Activated naive CD4-positive, alpha-beta T cell treated with anti-CD3 and anti-CD28 coated beads, Interleukin-2, amount 10 ng/mL, durations not matched to agents 7 days and 5 days (primary cell): Measurements from ENCODE around the gene SNCG.
"Not testable (repeated sequence)": the region's sequence is repeated elsewhere in the genome, so short reads cannot be mapped to it uniquely, and the experiment has no call there.

Source experiments
- CTCF ChIA-PET: fragments of 350-600 bp; sonication (Branson Sonifier 250); formaldehyde crosslinking; loops from one replicate; lab custom pipeline; 2021; ENCODE audit warnings: antibody characterized with exemption; lab: Charles Lee
- DNase-seq: peaks from one replicate; pipeline ENCODE4 v3.0.0-alpha.2; 2020
- H3K27ac Mint-ChIP-seq: one replicate; pipeline ENCODE4 v1.8.0; 2021; ENCODE audit warnings: mild to moderate bottlenecking, moderate library complexity, mixed read lengths
- H3K27me3 Mint-ChIP-seq: one replicate; pipeline ENCODE4 v1.8.0; 2021; ENCODE audit warnings: mild to moderate bottlenecking, mixed read lengths
- H3K36me3 Mint-ChIP-seq: one replicate; pipeline ENCODE4 v1.8.0; 2021; ENCODE audit warnings: mixed read lengths
- H3K4me1 Mint-ChIP-seq: one replicate; pipeline ENCODE4 v1.8.0; 2021; ENCODE audit warnings: mixed read lengths
- H3K4me3 Mint-ChIP-seq: one replicate; pipeline ENCODE4 v1.8.0; 2021; ENCODE audit warnings: mild to moderate bottlenecking, moderate library complexity, mixed read lengths
- H3K9me3 Mint-ChIP-seq: one replicate; pipeline ENCODE4 v1.8.0; 2021; ENCODE audit warnings: mixed read lengths

Gene SNCG

DNA sequence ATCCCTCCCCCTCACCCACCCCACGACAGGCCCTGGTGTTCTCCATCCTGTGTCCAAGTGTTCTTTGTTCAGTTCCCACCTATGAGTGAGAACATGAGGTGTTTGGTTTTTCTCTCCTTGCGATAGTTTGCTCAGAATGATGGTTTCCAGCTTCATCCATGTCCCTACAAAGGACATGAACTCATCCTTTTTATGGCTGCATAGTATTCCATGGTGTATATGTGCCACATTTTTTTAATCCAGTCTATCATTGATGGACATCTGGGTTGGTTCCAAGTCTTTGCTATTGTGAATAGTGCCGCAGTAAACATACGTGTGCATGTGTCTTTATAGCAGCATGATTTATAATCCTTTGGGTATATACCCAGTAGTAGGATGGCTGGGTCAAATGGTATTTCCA, 26.1 kb downstream of the SNCG start:
- H3K36me3 Mint-ChIP-seq, H3K27ac Mint-ChIP-seq, CTCF ChIA-PET, DNase-seq, H3K4me1 Mint-ChIP-seq, H3K4me3 Mint-ChIP-seq, H3K9me3 Mint-ChIP-seq: not testable (repeated sequence)
- peaks cover 22% of the 10 kb centered on the region for H3K27me3 Mint-ChIP-seq

DNA sequence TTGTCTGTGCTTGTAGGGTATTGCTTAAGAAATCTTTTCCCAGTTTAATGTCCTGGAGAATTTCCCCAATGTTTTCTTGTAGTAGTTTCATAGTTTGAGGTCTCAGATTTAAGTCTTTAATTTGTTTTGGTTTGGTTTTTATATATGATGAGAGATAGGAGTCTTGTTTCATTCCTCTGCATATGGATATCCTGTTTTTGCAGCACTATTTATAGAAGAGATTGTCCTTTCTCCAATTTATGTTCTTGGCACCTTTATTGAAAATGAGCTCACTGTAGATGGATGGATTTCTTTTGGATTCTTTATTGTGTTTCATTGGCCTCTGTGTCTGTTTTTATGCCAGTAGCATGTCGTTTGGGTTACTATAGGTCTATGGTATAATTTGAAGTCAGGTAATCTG, 30.1 kb downstream of the SNCG start:
- H3K9me3 Mint-ChIP-seq = no peaks in the 10 kb centered on the region
- DNase-seq = no peak
- H3K4me3 Mint-ChIP-seq = no peak overlapping the region
- H3K36me3 Mint-ChIP-seq = no peaks in the 10 kb centered on the region
- peaks cover 15% of the 10 kb centered on the region for H3K27me3 Mint-ChIP-seq
- H3K4me1 Mint-ChIP-seq = no peaks in the 10 kb centered on the region
- CTCF ChIA-PET = no interaction called here
- no peak overlapping the region for H3K27ac Mint-ChIP-seq

DNA sequence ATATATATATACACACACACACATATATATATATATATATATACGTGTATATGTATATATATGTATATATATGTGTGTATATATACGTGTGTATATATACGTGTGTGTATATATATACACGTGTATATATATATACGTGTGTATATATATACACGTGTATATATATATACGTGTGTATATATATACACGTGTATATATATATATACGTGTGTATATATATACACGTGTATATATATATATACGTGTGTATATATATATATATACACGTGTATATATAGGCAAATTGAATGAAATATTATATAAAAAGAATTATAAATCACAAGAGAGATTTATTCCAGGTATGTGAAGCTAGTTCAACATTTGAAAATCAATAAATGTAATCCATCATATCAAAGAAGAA, 33.0 kb downstream of the SNCG start:
- not testable (repeated sequence) for H3K4me1 Mint-ChIP-seq, H3K36me3 Mint-ChIP-seq, H3K27ac Mint-ChIP-seq, DNase-seq, H3K4me3 Mint-ChIP-seq, H3K9me3 Mint-ChIP-seq
- CTCF ChIA-PET = interaction anchor here (0.6 kb wide), 1 partner anchor 1595 kb away, joined by 3 read pairs; the partner anchor contains the start of gene LIPJ
- H3K27me3 Mint-ChIP-seq = peaks cover 15% of the 10 kb centered on the region

GRCh38 chr10:86992456-86992855, 34.1 kb downstream of the SNCG start:
- no peak for DNase-seq
- Mint-ChIP-seq H3K9me3 (no peaks in the 10 kb centered on the region), H3K27ac (no peak overlapping the region), H3K36me3 (no peaks in the 10 kb centered on the region), H3K4me1 (no peaks in the 10 kb centered on the region), H3K27me3 (peaks cover 15% of the 10 kb centered on the region), H3K4me3 (no peak overlapping the region)
- CTCF ChIA-PET = no interaction called here

DNA sequence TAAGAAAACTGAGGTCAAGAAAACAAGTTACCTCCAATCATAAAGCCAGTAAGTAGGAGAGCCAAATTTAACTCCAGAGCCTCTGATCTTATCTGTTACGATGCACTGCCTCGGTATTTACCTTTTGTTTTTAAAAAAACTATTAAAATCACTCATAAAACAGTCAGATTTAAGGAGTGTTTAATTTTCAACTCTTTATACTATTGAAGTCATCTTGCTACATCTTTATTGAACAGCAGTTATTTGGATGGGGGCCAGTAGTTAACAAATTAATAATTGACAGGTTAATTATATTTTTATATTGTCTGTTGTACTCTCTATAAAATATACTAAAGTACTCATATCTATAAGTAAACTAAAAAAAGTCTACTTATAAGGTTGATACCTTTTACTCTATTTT, 34.5 kb downstream of the SNCG start:
- no peak for DNase-seq
- Mint-ChIP-seq H3K36me3 (no peaks in the 10 kb centered on the region), H3K4me3 (no peak overlapping the region), H3K9me3 (no peaks in the 10 kb centered on the region), H3K27ac (no peak overlapping the region), H3K27me3 (peaks cover 15% of the 10 kb centered on the region), H3K4me1 (no peaks in the 10 kb centered on the region)
- CTCF ChIA-PET = no interaction called here

DNA sequence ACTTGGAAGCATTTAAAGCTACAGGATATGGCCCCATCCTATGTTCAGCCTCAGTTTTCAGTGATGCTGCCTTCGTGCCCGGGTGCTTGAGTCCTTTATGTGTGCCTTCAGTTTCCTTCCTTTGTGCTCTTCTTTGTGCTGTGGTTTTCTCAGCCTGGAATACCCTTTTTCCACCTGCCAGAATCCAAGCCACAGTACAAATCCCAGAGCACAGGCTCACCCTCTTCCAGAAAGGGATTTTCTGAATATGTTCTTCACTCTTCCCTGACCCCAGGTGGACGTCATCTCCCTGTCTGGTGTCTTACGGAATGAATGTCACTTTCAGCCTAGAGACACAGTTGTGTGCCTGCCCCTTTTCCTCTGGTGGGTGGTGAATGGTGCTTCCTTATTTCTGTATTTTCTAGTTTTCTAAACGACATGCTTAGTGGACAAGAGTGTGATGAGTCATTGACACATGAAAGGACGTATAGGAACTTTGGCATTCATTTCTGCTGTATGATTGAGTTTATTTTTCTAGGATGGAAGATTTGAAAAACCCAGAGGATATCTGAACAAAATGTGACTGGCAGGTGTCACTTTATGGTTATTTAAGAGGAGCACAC, 41.5 kb downstream of the SNCG start:
- not testable (repeated sequence) for H3K4me3 Mint-ChIP-seq, H3K9me3 Mint-ChIP-seq, DNase-seq, H3K36me3 Mint-ChIP-seq, H3K27ac Mint-ChIP-seq, H3K27me3 Mint-ChIP-seq, H3K4me1 Mint-ChIP-seq
- CTCF ChIA-PET = interaction anchor here (1.2 kb wide), 1 partner anchor 31 kb away, joined by 4 read pairs; no protein-coding TSS in a partner anchor

- no peaks in the 10 kb centered on the region for H3K36me3 Mint-ChIP-seq
- no peaks in the 10 kb centered on the region for H3K9me3 Mint-ChIP-seq
- H3K4me1 Mint-ChIP-seq = no peaks in the 10 kb centered on the region
- CTCF ChIA-PET = no interaction called here
- no peak overlapping the region for H3K4me3 Mint-ChIP-seq
- no peak overlapping the region for H3K27ac Mint-ChIP-seq
- DNase-seq = no peak
- peaks cover 5% of the 10 kb centered on the region for H3K27me3 Mint-ChIP-seq
Observed at GRCh38 chr10:87000491-87000890, 42.1 kb downstream of the SNCG start.

DNA sequence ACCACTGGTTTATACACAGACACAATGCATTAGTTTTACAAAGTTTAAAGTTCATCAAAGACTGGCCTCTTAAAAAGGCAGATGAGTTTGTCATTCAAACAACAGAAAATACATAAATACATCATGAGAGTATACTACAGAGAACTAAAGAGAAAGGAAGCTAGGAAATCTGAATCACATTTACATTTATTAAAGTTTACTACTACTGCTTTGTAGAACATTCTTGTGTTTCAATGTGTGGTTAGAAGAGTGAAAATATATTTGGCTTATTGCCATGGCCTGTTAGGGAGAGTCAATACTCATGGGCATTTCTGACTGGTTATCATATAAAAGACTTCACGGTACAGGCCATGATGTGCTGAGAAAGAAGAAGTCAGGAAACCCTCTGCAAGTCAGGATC, 48.7 kb downstream of the SNCG start:
- CTCF ChIA-PET, H3K27ac Mint-ChIP-seq, H3K4me3 Mint-ChIP-seq, H3K36me3 Mint-ChIP-seq, H3K4me1 Mint-ChIP-seq, H3K27me3 Mint-ChIP-seq, H3K9me3 Mint-ChIP-seq, DNase-seq: not testable (repeated sequence)

DNA sequence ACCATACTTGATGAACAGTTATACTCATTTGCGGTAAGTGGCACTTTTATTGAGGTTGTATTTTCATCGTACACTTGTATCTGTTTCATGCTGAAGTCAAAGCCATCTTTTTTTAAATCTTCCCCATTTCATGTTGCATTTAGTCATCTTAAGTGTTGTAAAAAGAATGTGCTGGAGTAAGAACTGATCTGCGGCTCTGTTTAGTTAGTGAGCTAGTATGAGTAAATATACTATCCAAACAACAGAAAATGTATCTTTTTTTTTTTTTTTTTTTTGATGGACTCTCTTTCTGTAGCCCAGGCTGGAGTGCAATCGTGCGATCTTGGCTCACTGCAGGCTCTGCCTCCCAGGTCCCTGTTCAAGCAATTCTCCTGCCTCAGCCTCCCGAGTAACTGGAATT, 49.3 kb downstream of the SNCG start:
- H3K27ac Mint-ChIP-seq, CTCF ChIA-PET, H3K4me1 Mint-ChIP-seq, H3K4me3 Mint-ChIP-seq, H3K27me3 Mint-ChIP-seq, H3K9me3 Mint-ChIP-seq, DNase-seq, H3K36me3 Mint-ChIP-seq: not testable (repeated sequence)

- H3K4me3 Mint-ChIP-seq, CTCF ChIA-PET, H3K36me3 Mint-ChIP-seq, H3K27ac Mint-ChIP-seq, H3K27me3 Mint-ChIP-seq, H3K4me1 Mint-ChIP-seq, DNase-seq, H3K9me3 Mint-ChIP-seq: not testable (repeated sequence)
Observed at GRCh38 chr10:87008303-87008702, 49.9 kb downstream of the SNCG start.

DNA sequence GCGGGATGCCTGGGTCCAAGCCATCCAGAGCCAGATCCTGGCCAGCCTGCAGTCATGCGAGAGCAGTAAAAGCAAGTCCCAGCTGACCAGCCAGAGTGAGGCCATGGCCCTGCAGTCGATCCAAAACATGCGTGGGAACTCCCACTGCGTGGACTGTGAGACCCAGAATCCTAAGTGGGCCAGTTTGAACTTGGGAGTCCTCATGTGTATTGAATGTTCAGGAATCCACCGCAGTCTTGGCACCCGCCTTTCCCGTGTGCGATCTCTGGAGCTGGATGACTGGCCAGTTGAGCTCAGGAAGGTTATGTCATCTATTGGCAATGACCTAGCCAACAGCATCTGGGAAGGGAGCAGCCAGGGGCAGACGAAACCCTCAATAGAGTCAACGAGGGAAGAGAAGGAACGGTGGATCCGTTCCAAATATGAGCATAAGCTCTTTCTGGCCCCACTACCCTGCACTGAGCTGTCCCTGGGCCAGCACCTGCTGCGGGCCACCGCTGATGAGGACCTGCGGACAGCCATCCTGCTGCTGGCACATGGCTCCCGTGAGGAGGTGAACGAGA, 50.8 kb downstream of the SNCG start:
- H3K27me3 Mint-ChIP-seq, CTCF ChIA-PET, H3K27ac Mint-ChIP-seq, H3K4me1 Mint-ChIP-seq, H3K36me3 Mint-ChIP-seq, H3K9me3 Mint-ChIP-seq, DNase-seq, H3K4me3 Mint-ChIP-seq: not testable (repeated sequence)
